ENCODE measurements around the gene FARS2. TPM values are rescaled to one million over a fixed set of nuclear protein-coding genes. Genes with fewer than 3 reads are reported as not detected.

FARS2 gene
- total RNA-seq, 1 donor from 2014 or later: 19.6 TPM

DNA sequence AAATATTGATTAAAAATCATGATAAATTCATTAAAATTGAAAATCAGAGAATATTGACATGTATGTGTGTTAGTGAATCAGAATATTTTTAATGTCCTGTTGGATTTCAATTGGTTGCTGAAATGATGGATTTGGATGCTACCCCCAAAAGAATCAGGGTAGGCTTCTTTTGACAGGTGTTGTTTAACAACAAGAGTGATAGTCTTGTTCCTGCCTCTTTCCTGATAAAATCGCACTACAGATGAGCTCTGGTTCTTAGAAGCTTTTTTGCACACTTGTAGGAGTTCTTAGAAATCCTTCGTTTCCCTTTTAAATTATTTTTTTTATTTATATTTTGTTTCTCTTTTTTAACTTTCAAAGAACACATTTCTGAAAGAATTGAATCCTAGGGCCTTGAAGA is 259.5 kb downstream of the FARS2 start:
- DNase-seq (ENCODE audit: low spot score in 2 of 2) (no peak), FAIRE-seq (no peak)

DNA sequence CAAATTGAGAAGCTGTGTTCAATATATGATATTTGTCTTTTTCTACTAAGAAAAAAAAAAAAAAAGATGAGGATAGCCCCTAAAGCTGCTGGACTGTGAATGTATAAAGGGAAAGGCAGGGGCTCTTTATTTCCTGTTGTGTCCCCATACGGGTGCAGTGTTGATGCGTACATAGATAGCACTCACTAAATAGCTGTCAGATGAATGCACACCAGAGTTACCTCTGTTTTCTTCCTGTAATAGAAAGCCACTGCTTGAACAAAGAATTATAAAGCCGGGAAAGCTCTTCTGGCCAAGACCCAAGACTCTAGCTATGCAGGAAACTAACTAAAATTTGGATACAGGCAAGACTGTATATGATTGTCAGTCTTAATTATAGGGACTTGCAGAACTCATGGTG is 260.0 kb downstream of the FARS2 start:
- DNase-seq (ENCODE audit: low spot score in 2 of 2) (no peak), FAIRE-seq (no peak)

DNA sequence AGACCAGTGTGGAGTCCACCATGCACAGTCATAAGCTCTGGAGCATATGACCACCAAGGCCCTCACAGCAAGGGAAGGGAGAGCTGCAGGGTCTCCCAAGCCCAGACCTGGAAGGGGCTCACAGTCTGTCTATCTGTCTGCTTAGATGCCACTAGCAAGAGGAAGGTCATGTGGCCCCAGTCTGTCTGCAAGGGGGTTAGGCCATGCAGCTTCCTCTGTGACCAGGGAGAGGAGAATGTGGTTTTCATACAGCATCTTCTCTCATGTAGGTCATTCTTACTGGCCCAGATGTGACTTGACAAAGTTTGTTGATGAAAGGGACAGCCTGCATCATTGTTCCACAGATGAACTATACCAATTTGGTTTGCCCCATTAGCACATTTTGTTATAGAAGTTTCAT is 260.8 kb downstream of the FARS2 start:
- DNase-seq (ENCODE audit: low spot score in 2 of 2): no peak
- no peak for FAIRE-seq

DNA sequence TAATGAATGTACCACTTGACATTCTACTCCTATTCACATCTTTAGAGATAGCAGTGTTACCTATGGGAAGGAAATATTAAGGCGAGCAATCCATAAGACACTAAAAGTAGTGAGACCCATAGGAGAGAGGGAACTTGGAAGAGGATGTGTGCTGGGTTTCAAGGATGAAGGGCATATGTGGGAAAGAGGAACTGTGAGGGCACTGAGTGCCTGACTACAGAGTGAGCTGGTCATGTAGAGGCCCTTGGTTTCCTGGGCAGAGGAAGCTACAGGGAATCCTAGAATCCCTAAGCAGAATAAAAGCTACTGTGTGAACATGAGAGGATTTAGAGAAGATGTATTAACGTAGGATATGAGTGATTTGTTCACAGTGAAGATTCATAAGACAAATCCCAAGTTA is 262.8 kb downstream of the FARS2 start:
- no peak for DNase-seq (ENCODE audit: low spot score in 2 of 2)
- FAIRE-seq: no peak

DNA sequence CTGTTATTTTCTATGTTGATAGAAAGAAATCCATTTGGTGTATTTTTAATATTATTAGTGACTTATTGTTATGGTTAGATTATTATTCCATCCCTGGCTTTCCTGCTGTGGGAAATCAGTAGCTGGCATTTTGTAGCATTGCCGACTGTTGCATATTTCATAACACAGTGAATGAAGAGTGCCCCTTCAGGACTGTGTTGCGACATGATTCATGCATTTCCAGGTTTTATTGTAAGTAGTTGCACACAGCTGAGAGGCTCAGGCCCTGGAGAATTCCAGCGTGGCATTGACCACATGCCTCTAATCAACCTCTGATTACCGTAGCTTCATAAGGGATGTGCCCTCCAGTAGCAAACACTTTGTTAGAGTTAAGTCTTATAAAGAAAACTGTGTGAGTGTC is 263.9 kb downstream of the FARS2 start:
- FAIRE-seq: no peak
- no peak for DNase-seq (ENCODE audit: low spot score in 2 of 2)

DNA sequence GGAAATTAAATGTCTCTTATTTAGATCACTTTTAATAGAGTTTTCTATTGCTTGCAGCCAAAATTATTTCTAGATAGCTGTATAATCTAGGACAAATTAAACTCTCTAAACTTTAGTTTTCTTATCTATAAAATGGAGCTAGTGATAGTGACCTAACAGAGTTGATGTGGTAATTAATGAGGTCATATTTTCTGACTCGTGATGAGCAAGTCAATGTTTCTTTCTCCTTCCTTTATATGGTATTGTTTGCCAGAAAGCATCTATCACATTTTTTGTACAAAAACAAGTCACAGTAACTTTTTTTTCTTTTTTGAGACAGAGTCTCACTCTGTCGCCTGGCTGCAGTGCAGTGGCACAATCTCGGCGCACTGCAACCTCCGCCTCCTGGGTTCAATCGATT is 267.7 kb downstream of the FARS2 start:
- FAIRE-seq: no peak
- no peak for DNase-seq (ENCODE audit: low spot score in 2 of 2)

DNA sequence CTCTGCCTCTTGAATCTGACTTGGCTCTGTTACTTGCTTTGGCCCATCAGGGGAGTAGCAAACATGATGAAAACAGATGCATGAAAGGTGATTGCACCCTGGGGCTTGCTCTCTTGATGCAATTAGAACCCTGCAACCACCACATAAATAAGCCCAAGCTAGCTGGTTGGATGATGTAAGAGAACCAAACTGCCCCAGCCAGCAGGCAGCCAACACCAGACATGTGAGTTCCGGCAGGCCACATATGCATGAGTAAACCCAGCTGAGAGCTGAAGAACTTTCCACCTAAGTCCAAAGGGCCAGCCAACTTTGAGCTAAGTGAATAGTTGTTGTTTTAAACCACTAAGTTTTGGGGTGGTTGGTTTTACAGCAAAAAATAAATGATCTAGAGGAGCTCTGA is 268.4 kb downstream of the FARS2 start:
- FAIRE-seq (no peak), DNase-seq (ENCODE audit: low spot score in 2 of 2) (no peak)

DNA sequence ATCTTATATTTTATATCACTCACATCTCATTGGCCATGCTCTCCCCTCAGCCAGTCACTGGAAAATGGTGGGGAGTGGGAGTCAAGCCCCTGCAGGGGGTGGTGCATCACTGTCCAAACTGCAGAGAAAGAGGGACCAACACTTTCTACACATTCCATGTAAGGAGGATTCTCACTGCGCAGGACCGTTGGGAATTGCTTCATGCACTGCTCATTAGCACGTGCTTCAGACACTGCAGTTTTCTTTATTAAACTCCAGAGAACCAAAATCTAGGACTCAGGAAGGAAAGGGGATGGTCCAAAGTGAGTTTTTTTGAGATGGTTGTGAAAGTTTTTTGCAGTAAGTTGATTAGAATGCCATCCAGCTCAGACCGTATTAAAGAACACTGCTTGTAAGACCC is 269.8 kb downstream of the FARS2 start:
- FAIRE-seq (no peak), DNase-seq (ENCODE audit: low spot score in 2 of 2) (no peak)

DNA sequence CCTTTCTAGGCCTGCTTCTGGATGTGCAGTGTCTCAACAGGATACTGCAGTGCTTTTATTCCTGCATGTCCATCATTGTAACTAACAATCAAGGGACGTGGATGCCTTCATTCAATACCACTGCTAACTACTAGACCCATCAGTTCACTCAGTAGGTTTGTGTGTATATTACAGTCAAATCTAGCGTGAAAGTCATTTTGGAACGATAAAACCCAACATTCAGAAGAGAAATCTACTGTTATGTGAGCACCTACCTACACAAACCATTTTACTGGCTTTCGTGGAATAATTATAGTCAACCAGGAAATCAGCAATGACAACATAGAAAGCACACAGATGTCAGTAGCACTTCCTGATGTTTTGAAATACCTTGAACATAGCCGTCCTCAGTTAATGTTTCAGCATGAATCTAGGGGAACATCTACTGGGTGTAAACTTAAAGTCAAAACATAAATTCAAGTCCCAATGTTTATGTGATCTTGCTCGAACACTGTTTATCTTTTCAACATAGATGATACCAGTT is 270.6 kb downstream of the FARS2 start:
- DNase-seq (ENCODE audit: low spot score in 2 of 2): no peak
- FAIRE-seq: no peak

DNA sequence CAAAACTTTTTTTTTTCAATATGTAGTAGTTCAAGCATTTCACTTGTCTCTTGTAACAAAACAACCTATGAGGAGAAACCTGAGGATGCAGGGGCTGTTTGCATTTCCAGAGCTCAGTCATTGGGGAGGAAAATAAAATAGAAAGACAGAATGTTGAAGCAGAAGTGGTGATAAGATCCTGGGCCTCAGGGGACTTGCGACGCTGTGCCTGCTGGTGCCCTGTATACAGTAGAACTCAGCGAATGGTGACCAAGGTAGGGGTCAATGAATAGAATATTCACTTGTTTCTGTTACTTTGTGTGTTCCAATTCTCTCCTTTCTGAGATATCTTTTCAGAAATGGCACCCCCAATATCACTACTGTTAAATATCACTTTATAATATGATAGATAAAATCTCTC is 271.6 kb downstream of the FARS2 start:
- DNase-seq (ENCODE audit: low spot score in 2 of 2): no peak
- no peak for FAIRE-seq

DNA sequence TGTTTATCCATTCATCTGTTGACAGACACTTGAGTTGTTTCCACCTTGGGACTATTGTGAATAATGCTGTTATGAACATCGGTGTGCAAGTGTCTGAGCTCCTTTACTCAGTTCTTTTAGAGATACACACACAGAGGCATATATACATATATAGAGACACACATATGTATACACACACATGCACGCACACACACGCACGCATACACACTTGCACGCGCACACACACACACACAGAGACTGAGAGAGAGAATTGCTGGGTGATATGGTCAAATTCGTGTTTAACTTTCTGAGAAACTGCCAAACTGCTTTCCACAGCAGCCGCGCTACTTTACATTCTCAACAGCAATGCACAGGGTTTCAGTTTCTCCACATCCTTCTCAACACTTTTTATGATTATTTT is 273.3 kb downstream of the FARS2 start:
- FAIRE-seq: no peak
- no peak for DNase-seq (ENCODE audit: low spot score in 2 of 2)

DNA sequence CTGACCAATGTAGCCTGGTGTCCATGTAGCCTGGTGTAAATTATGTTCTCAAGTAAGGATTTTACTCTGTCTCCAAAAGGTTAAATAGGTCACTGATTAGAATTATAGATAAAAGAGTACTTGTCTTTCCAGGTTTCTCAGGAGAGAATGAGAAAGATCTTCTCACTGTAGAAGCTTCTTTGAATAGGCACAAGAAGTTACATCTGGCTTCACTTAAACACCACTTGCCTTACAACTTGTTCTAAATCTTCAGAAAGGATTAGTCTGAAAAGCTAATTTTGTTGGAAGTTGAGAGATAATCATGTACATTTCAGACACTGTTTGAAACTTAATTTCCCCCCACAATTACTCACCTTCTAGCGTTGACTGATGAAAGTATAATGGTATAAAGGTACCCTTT is 275.3 kb downstream of the FARS2 start:
- no peak for FAIRE-seq
- no peak for DNase-seq (ENCODE audit: low spot score in 2 of 2)

DNA sequence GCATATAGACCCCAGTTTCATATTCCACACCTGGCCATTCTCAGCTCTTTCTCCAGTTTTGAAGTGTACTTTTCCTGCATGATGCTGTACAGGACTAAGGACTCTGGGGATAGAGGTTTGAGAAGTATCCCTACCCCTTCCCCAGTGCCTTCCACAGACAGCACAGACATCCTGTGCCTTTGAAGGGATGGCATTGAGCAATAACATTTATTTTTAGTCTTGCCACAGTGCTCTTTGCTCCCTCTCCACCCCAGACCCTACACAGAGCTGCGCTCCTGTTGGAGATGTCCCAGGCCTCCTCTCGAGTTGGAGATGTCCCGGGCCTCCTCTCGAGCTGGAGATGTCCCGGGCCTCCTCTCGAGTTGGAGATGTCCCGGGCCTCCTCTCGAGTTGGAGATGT is 275.8 kb downstream of the FARS2 start:
- no peak for DNase-seq (ENCODE audit: low spot score in 2 of 2)
- no peak for FAIRE-seq

DNA sequence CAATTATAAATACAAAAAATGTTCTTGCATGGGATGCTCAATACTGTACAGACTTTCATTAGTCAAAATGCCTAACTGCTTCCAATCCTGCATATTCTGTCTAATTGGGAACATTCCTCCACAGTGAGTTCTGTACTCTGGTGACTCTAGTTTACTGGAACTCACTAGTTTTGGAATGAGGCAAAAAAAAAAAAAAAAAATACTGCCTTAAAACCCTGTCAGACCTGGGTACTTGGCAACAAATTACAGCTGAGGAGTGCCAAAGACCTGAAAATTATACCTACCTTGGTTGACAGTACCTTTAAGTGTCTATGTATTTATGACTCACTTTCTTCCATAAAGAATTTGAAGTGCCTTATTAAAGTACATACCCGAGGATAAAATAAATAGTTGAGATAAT is 276.7 kb downstream of the FARS2 start:
- FAIRE-seq: no peak
- no peak for DNase-seq (ENCODE audit: low spot score in 2 of 2)

DNA sequence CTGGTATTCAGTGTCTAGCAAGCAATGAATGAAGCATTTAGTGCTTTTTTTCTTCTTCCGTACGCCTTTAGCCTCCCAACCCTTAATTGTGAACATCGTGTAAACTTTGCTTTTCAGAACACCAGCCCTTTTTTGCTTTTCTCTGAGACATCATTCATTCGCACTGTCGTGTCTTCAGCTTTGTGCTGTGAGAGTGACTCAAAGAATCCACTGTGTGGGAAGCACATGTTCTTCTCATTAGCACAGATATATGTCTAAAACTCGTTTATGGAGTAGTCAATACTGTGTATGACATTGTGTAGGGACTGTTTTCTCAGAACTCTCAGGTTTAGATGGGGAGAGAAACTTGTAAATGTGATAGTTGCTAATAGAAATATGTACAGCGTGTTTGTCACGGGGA is 279.1 kb downstream of the FARS2 start:
- no peak for DNase-seq (ENCODE audit: low spot score in 2 of 2)
- no peak for FAIRE-seq

DNA sequence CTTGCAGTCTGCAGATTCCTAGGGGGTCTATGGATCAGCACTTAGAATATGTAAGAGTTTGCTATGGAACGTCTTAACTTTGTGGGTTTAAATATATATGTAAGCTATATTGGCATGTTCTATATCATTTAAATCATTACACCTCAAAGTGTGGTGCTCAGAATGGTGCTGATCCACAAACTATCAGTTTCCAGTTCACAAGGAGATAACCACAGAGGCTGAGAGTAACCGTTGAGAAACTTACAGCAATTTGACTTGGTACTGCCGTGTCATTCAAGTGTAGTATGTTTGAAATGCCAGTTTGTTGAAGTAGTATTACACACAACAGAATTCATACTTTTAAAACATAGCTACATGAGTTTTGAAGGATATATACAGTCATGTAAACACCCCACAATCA is 279.7 kb downstream of the FARS2 start:
- DNase-seq (ENCODE audit: low spot score in 2 of 2) (no peak), FAIRE-seq (no peak)

DNA sequence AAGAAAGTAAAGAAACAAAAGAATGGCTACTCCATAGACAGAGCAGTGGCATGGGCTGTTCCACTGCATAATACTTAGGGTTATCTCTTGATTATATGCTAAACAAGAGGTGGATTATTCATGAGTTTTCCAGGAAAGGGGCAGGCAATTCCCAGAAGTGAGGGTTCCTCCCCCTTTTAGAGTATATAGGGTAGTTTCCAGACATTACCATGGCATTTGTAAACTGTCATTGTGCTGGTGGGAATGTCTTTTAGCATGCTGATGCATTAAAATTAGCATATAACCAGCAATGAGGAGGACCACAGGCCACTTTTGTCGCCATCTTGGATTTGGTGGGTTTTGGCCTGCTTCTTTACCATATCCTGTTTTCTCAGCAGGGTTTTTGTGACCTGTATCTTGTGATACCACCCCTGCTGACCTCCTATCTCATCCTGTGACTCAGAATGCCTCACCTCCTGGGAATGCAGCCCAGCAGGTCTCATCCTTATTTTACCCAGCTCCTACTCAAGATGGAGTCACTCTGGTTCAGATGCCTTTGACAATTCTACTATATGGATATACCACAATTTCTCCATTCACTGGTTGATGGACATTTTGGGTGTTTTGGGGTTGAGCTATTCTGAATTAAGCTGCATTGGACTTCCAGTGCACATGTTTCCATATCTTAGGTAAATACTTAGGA is 280.6 kb downstream of the FARS2 start:
- FAIRE-seq (no peak), DNase-seq (ENCODE audit: low spot score in 2 of 2) (no peak)

DNA sequence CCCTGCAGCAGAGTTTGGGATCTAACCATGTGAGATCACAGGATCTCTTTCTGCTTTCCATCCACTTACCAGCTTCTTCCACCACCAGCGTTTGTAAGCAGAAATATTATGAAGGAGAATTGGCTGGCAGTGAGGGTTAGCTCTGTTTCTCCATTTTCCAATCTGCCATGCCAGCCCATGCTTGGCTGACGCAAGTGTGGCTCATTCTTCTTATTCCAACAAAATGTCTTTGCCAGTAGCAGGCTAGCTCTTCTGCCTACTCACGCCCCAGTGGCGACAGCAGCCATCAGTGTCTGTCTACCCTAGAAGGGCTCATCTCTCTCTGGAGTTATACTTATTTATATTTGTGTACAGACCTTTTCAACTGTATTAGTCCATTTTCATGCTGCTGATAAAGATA is 286.2 kb downstream of the FARS2 start:
- FAIRE-seq (no peak), DNase-seq (ENCODE audit: low spot score in 2 of 2) (no peak)

DNA sequence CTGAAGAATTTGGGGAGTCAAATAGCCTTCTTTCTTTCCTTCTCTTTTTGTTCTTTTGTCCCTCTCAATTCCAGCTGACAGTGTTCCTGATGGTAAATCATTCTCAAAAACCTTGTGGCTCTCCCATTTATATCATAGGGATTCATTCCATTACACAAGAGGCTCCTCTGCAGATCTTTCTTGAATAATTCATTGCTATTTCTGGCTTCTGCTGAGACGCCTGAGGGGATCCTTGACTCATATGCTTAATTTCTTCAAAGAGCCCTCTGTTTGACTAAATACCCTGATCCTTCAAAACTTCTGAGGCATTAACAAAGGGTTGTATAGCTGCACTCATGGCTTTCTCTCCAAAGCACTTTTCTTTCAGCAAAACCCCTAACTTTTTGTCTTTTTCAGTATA is 289.3 kb downstream of the FARS2 start:
- no peak for DNase-seq (ENCODE audit: low spot score in 2 of 2)
- FAIRE-seq: no peak

DNA sequence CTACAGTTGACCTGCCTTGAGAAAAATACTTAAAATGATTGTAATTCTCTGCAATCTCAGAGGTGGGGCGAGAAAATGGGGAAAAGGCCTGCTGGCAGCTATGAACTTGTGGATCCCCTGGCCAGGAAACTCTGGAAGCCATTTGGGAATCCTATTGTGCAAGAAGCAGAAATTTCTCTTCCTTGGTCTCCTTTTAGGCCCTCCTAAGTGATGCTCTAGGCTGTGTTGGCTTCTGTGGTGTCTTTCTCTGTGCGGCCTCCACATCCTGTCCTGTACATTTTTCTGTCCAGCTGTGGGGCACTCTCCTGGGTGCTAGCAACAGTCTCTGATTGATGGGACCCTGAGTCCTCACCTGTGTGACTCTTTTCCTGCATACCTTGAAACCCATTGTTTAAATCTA is 290.9 kb downstream of the FARS2 start:
- DNase-seq (ENCODE audit: low spot score in 2 of 2): no peak
- no peak for FAIRE-seq

DNA sequence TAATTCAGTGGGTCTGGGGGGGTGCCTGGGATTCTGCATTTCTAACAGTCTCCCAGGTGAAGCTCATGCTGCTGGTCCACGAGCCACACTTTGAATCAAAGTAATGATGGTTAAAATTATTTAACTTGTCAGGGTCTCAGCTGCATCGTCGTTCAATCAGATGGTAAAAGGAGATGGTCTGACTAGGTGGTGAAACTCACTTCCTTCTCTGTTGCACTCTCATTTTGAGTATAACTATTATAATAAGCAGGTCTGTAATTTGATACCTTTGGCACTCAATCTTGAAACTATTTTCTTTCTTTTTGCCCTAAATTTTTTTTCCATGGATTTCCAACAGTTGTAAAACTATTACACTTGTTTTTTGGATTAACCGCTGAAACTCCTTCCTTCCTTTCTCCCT is 292.5 kb downstream of the FARS2 start:
- DNase-seq (ENCODE audit: low spot score in 2 of 2): no peak
- FAIRE-seq: no peak

DNA sequence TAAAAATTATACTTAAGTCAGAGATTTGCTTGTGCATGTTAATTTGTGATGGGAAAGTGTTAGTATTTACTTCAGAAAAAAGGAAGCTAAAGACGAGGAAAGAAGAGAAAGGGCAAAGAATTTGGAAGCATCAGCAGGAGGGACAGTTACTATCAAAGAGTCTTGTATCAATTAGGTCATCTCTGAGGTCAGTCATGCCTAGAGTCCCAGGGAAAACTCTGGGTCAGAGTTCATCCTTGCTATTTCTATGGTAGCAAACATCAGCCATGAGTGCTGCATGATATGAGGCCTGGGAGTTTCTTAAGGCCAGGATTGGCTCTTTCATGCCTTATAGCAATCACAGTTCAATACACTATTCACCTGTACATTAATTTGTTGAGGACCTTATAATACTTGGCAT is 292.9 kb downstream of the FARS2 start:
- no peak for FAIRE-seq
- DNase-seq (ENCODE audit: low spot score in 2 of 2): no peak

DNA sequence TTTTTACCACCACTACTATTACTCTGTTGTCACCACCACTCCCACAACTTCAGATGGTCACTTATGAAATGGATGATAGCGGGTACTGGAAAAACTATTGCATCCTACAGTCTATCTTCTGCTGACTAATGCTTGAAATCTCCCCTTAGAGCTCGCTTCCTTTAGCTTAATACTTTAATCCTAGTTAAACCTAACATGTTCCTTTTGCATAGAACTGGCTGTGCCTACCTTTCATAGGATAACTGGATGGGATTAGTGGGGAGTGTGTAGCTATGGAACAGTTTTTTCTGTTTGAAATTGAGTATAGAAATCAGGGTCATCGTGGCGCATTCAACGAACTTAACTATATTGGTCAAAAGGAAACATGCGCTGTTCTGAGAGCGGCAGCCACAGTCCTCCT is 294.7 kb downstream of the FARS2 start:
- no peak for FAIRE-seq
- DNase-seq (ENCODE audit: low spot score in 2 of 2): no peak

All from frontal cortex (tissue), 4 donors.